Activated gamma-delta T cell treated with anti-CD3 and anti-CD28 coated beads, Interleukin-2, amount 50 U/mL, for 16 hours (primary cell): ENCODE data around the gene GALNT9.

Experiments
- DNase-seq: peaks from one replicate; pipeline ENCODE4 v3.0.0-alpha.2; 2020; ENCODE audit warnings: low read depth

Gene GALNT9

GRCh38 chr12:132167611-132168310 is 161.6 kb downstream of the GALNT9 start:
- DNase-seq = no peak

GRCh38 chr12:132166801-132167591 is 162.4 kb downstream of the GALNT9 start:
- DNase-seq = no peak

GRCh38 chr12:132166093-132166492 is 163.3 kb downstream of the GALNT9 start:
- DNase-seq = no peak

GRCh38 chr12:132165584-132165983 is 163.8 kb downstream of the GALNT9 start:
- no peak for DNase-seq

GRCh38 chr12:132164426-132164825 is 165.0 kb downstream of the GALNT9 start:
- DNase-seq = no peak

GRCh38 chr12:132163911-132164288 is 165.5 kb downstream of the GALNT9 start:
- no peak for DNase-seq

- no peak for DNase-seq
Measured at GRCh38 chr12:132163041-132163910, 166.1 kb downstream of the GALNT9 start.

GRCh38 chr12:132162508-132163031 is 166.8 kb downstream of the GALNT9 start:
- DNase-seq = no peak

GRCh38 chr12:132161796-132162507 is 167.4 kb downstream of the GALNT9 start:
- no peak for DNase-seq

- no peak for DNase-seq
Measured at GRCh38 chr12:132161036-132161781, 168.2 kb downstream of the GALNT9 start.

GRCh38 chr12:132160601-132161035 is 168.8 kb downstream of the GALNT9 start:
- DNase-seq = no peak

GRCh38 chr12:132160016-132160415 is 169.4 kb downstream of the GALNT9 start:
- DNase-seq = no peak

- no peak for DNase-seq
Measured at GRCh38 chr12:132159555-132160003, 169.8 kb downstream of the GALNT9 start.

- DNase-seq = no peak
Measured at GRCh38 chr12:132158677-132159554, 170.5 kb downstream of the GALNT9 start.

GRCh38 chr12:132157733-132158409 is 171.5 kb downstream of the GALNT9 start:
- DNase-seq = no peak

- DNase-seq = no peak
Measured at GRCh38 chr12:132156573-132157325, 172.6 kb downstream of the GALNT9 start.

- DNase-seq = no peak
Measured at GRCh38 chr12:132155771-132156572, 173.4 kb downstream of the GALNT9 start.
